Karpas-422 (cell line): ENCODE measurements around the gene PLEKHH1. TPM values are rescaled to one million over a fixed set of nuclear protein-coding genes. Genes with fewer than 3 reads are reported as not detected.

Source experiments
- DNase-seq: peaks from one replicate; pipeline ENCODE4 v3.0.0-alpha.2; 2015
- H2AFZ ChIP-seq: fragments of 200-600 bp; sonication (generic); 2 replicates; pipeline ENCODE4 v1.6.1; 2014; ENCODE audit warnings: antibody characterized with exemption, low read length, mixed read lengths
- H3K27ac ChIP-seq: fragments of 200-600 bp; sonication (generic); 2 replicates; pipeline ENCODE4 v1.5.1; 2014; ENCODE audit warnings: mild to moderate bottlenecking, low read length, moderate library complexity
- H3K27me3 ChIP-seq: fragments of 200-600 bp; sonication (generic); 2 replicates; pipeline ENCODE4 v1.6.1; 2014; ENCODE audit warnings: low read length, mixed read lengths
- H3K36me3 ChIP-seq: fragments of 200-600 bp; sonication (generic); 2 replicates; pipeline ENCODE4 v1.6.1; 2014; ENCODE audit warnings: low read length, mixed read lengths; ENCODE audit not compliant: insufficient read depth
- H3K4me1 ChIP-seq: fragments of 200-600 bp; sonication (generic); 2 replicates; pipeline ENCODE4 v1.6.1; 2014; ENCODE audit warnings: mild to moderate bottlenecking, low read length, mixed read lengths
- H3K4me2 ChIP-seq: fragments of 200-600 bp; sonication (generic); 2 replicates; pipeline ENCODE4 v1.6.1; 2014; ENCODE audit warnings: low read length, low read depth, mild to moderate bottlenecking; ENCODE audit not compliant: poor library complexity, severe bottlenecking
- H3K4me3 ChIP-seq: fragments of 200-600 bp; sonication (generic); 2 replicates; pipeline ENCODE4 v1.5.1; 2014; ENCODE audit warnings: mild to moderate bottlenecking, antibody characterized with exemption, low read length, mixed read lengths
- H3K79me2 ChIP-seq: fragments of 200-600 bp; sonication (generic); 2 replicates; pipeline ENCODE4 v1.6.1; 2014; ENCODE audit warnings: mild to moderate bottlenecking, low read length, mixed read lengths
- H3K9ac ChIP-seq: fragments of 200-600 bp; sonication (generic); 2 replicates; pipeline ENCODE4 v1.6.0; 2014; ENCODE audit warnings: low read length
- H3K9me2 ChIP-seq: fragments of 200-600 bp; sonication (generic), shearing (Covaris generic); replicated peaks from 2 replicates; pipeline ENCODE4 v1.6.0; 2014; ENCODE audit warnings: mild to moderate bottlenecking, low read length, moderate library complexity; ENCODE audit not compliant: insufficient read depth
- H3K9me3 ChIP-seq: fragments of 300-700, 200-600 bp; sonication (generic); 2 replicates; pipeline ENCODE4 v1.6.1; 2014; ENCODE audit warnings: low read length, mixed read lengths
- H4K20me1 ChIP-seq: fragments of 200-600 bp; sonication (generic); 2 replicates; pipeline ENCODE4 v1.6.1; 2014; ENCODE audit warnings: mild to moderate bottlenecking, antibody characterized with exemption, low read length, low read depth; ENCODE audit not compliant: insufficient read depth
- small RNA-seq: library from RNA; depleted of rRNA; stranded (forward); fragments of <200 nt; gene quantifications from one replicate; pipeline ENCODE3, GENCODE V24; 2014
- total RNA-seq: library from RNA; depleted of rRNA; stranded (reverse); fragments of >200 nt; shearing (Covaris generic); gene quantifications from 2 replicates; pipeline ENCODE4 v1.2.3, GENCODE V29; 2014; ENCODE audit warnings: low replicate concordance; rRNA removed

Gene PLEKHH1
- total RNA-seq, 1 experiment from 2014 or later: 3.7 TPM

DNA sequence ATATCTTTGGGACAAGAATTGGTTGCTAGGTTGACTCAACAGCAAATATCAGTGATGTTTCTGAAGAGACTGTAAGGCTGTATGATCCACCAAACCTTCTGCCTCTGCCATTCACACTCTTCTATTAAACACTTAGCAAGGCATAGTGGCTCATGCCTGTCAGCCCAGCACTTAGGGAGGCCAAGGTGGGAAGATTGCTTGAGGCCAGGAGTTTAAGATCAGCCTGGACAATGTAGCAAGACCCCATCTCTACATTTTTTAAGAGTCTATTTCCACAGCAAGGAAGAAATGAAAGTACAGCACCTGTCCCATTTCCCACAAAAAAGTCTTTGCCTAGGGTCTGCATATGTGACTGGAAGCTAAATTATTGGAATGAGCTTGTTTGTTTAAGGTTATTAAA is 94.4 kb downstream of the PLEKHH1 start:
- no peak overlapping the region for H3K27ac ChIP-seq
- no peak overlapping the region for H3K4me3 ChIP-seq
- H3K9me2 ChIP-seq: no peaks in the 10 kb centered on the region
- H3K4me1 ChIP-seq: no peaks in the 10 kb centered on the region
- H2AFZ ChIP-seq: no peak overlapping the region
- H3K9me3 ChIP-seq: no peaks in the 10 kb centered on the region
- H3K79me2 ChIP-seq: no peaks in the 10 kb centered on the region
- no peaks in the 10 kb centered on the region for H4K20me1 ChIP-seq
- DNase-seq: no peak
- no peaks in the 10 kb centered on the region for H3K27me3 ChIP-seq
- no peaks in the 10 kb centered on the region for H3K36me3 ChIP-seq
- no peak overlapping the region for H3K4me2 ChIP-seq
- H3K9ac ChIP-seq: no peak overlapping the region

DNA sequence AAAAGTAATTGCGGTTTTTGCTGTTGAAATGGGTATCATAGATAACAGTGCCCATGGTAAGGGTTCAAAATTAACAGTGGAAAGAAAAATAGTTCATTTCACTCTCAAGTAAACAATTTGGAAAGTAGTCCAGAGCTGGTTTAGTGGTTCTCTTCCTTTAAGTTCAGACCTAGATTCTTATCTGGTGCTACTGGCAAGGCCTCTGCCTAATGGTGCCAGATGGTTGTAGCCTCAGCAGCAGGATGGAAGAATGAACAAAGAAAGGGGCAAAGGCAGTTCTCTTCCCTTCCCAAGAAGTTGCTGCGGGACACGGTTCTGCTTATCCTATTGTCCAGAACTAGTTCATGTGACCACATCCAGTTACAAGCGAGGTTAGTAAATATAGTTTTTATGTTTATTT is 97.1 kb downstream of the PLEKHH1 start:
- Histone ChIP-seq H3K9ac (no peak overlapping the region), H3K36me3 (no peaks in the 10 kb centered on the region), H3K4me1 (no peaks in the 10 kb centered on the region), H4K20me1 (no peaks in the 10 kb centered on the region), H3K9me3 (no peaks in the 10 kb centered on the region), H3K9me2 (no peaks in the 10 kb centered on the region), H3K4me2 (no peak overlapping the region), H3K27ac (no peak overlapping the region), H2AFZ (no peak overlapping the region), H3K79me2 (no peaks in the 10 kb centered on the region), H3K27me3 (no peaks in the 10 kb centered on the region), H3K4me3 (no peak overlapping the region)
- no peak for DNase-seq

DNA sequence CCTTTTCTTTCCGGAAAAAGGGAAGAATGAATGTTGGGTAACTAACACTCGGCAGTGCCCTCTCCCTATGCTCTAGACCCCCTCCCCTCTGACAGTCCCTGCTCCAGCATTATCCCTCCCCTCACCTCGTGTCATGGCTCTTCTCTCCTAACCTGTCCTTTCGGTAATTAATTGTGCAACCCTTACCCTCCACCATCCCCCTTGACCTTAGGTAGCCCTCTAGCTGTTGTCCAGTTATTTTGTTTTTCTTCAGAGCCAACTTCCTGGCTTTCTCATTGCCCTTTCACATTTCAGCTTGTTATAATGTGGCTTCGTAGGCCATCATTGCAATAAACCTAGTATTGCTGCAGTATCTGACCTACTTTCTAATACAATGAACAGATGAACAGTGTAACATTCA is 97.8 kb downstream of the PLEKHH1 start:
- DNase-seq: no peak
- H3K9me2 ChIP-seq: no peaks in the 10 kb centered on the region
- H3K79me2 ChIP-seq: no peaks in the 10 kb centered on the region
- H3K9me3 ChIP-seq: no peaks in the 10 kb centered on the region
- H3K9ac ChIP-seq: no peak overlapping the region
- no peaks in the 10 kb centered on the region for H3K27me3 ChIP-seq
- no peak overlapping the region for H3K4me3 ChIP-seq
- H3K27ac ChIP-seq: no peak overlapping the region
- no peak overlapping the region for H2AFZ ChIP-seq
- no peaks in the 10 kb centered on the region for H4K20me1 ChIP-seq
- H3K4me1 ChIP-seq: no peaks in the 10 kb centered on the region
- H3K36me3 ChIP-seq: no peaks in the 10 kb centered on the region
- no peak overlapping the region for H3K4me2 ChIP-seq

DNA sequence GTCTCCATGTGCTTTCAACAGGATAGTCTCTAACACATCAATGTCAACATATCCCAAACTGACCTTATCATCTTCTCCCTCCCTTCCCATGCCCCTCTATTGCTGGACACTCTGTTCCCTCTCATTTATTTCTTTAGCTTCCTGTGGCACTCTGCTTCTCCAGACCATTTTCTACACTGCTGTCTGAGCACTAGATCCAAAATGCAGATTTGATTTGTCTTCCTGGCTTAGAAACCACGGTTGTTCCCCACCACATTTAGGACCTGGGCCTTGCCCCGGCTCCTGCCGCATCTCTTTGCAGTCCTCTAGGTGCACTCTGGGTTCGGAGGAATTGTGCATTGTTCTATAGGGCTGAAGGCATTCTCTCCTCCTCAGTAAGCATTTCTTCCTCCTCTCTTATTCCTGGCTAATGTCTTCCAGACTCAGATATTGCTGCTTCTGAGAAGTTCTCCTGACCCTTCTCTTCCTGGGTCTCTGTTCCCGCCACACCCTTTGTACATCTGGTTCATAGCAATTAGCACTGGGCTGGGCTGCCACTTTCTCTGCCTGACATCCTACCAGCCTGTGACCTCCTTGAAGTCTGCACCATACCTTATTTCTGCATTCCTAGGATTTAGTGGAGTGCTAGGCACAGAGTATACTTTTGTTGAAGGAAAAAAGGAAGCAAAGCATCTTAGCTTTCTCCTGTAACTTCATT is 100.5 kb downstream of the PLEKHH1 start:
- H3K36me3 ChIP-seq: no peaks in the 10 kb centered on the region
- H3K79me2 ChIP-seq: no peaks in the 10 kb centered on the region
- H3K9ac ChIP-seq: no peak overlapping the region
- no peaks in the 10 kb centered on the region for H3K4me1 ChIP-seq
- H2AFZ ChIP-seq: no peak overlapping the region
- no peaks in the 10 kb centered on the region for H4K20me1 ChIP-seq
- H3K27ac ChIP-seq: no peak overlapping the region
- H3K4me3 ChIP-seq: no peak overlapping the region
- no peaks in the 10 kb centered on the region for H3K9me2 ChIP-seq
- no peak for DNase-seq
- no peaks in the 10 kb centered on the region for H3K9me3 ChIP-seq
- H3K27me3 ChIP-seq: no peaks in the 10 kb centered on the region
- H3K4me2 ChIP-seq: no peak overlapping the region

DNA sequence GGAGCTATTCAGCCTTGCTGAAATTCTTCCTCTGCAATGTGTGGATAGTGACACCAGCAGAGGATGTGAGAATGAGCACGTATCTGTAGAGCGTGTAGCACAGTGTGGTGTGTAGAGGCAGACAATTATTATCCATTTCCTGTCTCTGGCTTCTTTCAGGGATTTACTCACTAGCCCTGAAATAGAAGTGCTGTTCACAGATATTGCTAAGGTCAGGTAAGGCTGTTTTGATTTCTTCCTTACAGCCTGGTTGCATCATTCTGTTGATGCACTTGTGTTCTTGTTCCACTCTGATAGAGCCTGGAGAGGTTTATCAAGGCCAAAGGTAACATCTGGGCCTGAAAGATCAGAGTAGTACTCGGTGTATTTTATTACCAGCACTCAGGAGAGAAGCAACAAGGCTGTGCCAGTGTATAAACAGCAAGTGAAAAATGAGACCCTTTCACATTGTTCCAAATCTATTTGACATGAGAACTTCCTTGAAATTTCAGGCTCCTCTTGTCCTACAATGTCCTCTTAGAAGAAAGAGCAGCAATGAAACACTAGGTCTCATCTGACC is 103.3 kb downstream of the PLEKHH1 start:
- no peak overlapping the region for H3K4me3 ChIP-seq
- no peaks in the 10 kb centered on the region for H3K36me3 ChIP-seq
- no peak overlapping the region for H3K9ac ChIP-seq
- no peak overlapping the region for H3K4me2 ChIP-seq
- H3K79me2 ChIP-seq: no peaks in the 10 kb centered on the region
- H3K4me1 ChIP-seq: no peaks in the 10 kb centered on the region
- no peak overlapping the region for H3K27ac ChIP-seq
- no peak overlapping the region for H2AFZ ChIP-seq
- H4K20me1 ChIP-seq: no peaks in the 10 kb centered on the region
- no peak for DNase-seq
- no peaks in the 10 kb centered on the region for H3K9me3 ChIP-seq
- H3K27me3 ChIP-seq: no peaks in the 10 kb centered on the region
- H3K9me2 ChIP-seq: no peaks in the 10 kb centered on the region

DNA sequence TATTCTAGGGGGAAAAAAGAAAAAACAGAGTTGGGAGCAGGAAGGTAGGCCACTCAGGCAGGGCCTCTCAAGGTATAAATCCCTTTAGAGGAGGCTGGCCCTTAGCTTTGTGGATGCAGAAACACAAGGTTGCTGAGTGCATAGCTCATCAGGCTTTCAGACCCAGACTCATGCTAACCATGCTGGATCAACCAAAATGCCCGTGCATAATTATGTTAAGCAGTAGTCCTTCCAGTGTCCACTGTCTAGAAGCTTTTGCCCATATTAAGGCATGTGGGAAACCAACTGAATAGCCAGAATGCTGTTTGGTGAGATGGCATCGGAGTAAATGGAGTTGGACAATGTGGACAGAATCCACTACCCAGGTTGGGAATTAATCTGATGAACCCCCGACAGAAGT is 105.6 kb downstream of the PLEKHH1 start:
- H3K27me3 ChIP-seq: no peaks in the 10 kb centered on the region
- H4K20me1 ChIP-seq: no peaks in the 10 kb centered on the region
- H3K9ac ChIP-seq: no peak overlapping the region
- H3K79me2 ChIP-seq: no peaks in the 10 kb centered on the region
- no peaks in the 10 kb centered on the region for H3K36me3 ChIP-seq
- no peaks in the 10 kb centered on the region for H3K9me3 ChIP-seq
- no peak for DNase-seq
- no peak overlapping the region for H3K4me3 ChIP-seq
- no peak overlapping the region for H3K4me2 ChIP-seq
- H3K9me2 ChIP-seq: no peaks in the 10 kb centered on the region
- H2AFZ ChIP-seq: no peak overlapping the region
- no peaks in the 10 kb centered on the region for H3K4me1 ChIP-seq
- no peak overlapping the region for H3K27ac ChIP-seq

Small RNAs within 50 kb of the gene (small RNA-seq; reads per million reads assigned to genes)
- not detected for gene AL132640.3
- gene RF00019: not detected

Other genes with a start within 250 kb of the PLEKHH1 start
- 79.5 and 88.5 TPM in 2 replicates for gene ATP6V1D, start 173.5 kb upstream of the PLEKHH1 start, total RNA-seq
- 171 and 266 TPM in 2 replicates for gene EIF2S1, start 173.0 kb upstream of the PLEKHH1 start, total RNA-seq
- not detected in 2 replicates for gene PLEK2, start 121.1 kb upstream of the PLEKHH1 start, total RNA-seq
- gene TMEM229B, start 44.6 kb upstream of the PLEKHH1 start, total RNA-seq: 60.2 and 84.7 TPM in 2 replicates
- 76.5 and 112 TPM in 2 replicates for gene PIGH, start 67.0 kb downstream of the PLEKHH1 start, total RNA-seq
- gene ARG2, start 86.6 kb downstream of the PLEKHH1 start, total RNA-seq: 6.0 and 17.7 TPM in 2 replicates
- 105 and 106 TPM in 2 replicates for gene VTI1B, start 141.3 kb downstream of the PLEKHH1 start, total RNA-seq
- gene RDH11, start 162.5 kb downstream of the PLEKHH1 start, total RNA-seq: 126 and 147 TPM in 2 replicates
- gene RDH12, start 168.6 kb downstream of the PLEKHH1 start, total RNA-seq: not detected in 2 replicates